D721Med (cell line): ENCODE measurements around the gene TCEAL9.

ENCODE experiments used
- DNase-seq: peaks from one replicate; pipeline ENCODE4 v3.0.0; 2011; ENCODE audit warnings: low spot score; ENCODE audit not compliant: insufficient read length
- FAIRE-seq: peaks from 2 replicates; lab custom pipeline; 2011; peaks lifted over from hg19 to GRCh38; lab: Jason Lieb, UNC
- CTCF ChIP-seq: IDR thresholded peaks from 2 replicates; pipeline ENCODE4 v1.5.1; 2012; ENCODE audit warnings: mild to moderate bottlenecking, control low read depth; ENCODE audit not compliant: insufficient read depth; ENCODE audit errors: missing control alignments

Gene TCEAL9

GRCh38 chrX:103400931-103401330, 44.6 kb downstream of the TCEAL9 start:
- no peak for DNase-seq
- no peak for TF ChIP-seq CTCF
- no peak for FAIRE-seq

- TF ChIP-seq CTCF, result no peak
- FAIRE-seq (no peak), DNase-seq (no peak)
Measured at GRCh38 chrX:103404231-103405008, 48.1 kb downstream of the TCEAL9 start.

- DNase-seq (no peak), FAIRE-seq (no peak)
- TF ChIP-seq CTCF, result no peak
Measured at GRCh38 chrX:103405009-103405333, 48.7 kb downstream of the TCEAL9 start.

- FAIRE-seq, result no peak
- no peak for TF ChIP-seq CTCF
- no peak for DNase-seq
Measured at GRCh38 chrX:103406256-103406655, 50.0 kb downstream of the TCEAL9 start.

- no peak for FAIRE-seq
- TF ChIP-seq CTCF, result no peak
- DNase-seq, result no peak
Measured at GRCh38 chrX:103407776-103408175, 51.5 kb downstream of the TCEAL9 start.
